Measurements from ENCODE around the gene MBLAC1.

DNA sequence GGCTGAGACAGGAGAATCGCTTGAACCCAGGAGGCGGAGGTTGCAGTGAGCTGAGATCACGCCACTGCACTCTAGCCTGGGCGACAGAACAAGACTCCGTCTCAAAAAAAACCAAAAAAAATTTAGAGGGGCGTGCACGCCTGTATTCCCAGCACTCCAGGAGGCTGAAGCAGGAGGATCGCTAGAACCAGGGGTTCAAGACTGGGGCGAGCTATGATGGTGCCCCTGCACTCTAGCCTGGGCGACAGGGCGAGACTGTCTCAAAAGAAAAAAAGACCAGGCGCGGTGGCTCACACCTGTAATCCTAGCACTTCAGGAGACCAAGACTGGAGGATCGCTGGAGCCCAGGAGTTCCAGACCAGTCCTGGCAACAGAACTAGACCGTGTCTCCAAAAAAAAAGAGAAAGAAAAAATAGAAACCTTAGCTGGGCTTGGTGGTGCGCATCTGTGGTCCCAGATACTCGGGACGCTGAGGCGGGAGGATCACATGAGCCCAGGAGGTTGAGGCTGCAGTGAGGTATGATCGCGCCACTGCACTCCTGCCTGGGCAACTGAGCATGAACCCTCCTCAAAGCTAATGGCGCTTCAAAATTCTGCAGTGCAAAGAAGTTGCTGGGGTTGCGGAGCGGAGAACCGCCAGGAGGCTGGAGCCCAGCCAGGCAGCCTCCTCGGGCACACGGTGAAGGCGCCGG is 382 bp upstream of the MBLAC1 start:
- TF ChIP-seq, protein P1, sequence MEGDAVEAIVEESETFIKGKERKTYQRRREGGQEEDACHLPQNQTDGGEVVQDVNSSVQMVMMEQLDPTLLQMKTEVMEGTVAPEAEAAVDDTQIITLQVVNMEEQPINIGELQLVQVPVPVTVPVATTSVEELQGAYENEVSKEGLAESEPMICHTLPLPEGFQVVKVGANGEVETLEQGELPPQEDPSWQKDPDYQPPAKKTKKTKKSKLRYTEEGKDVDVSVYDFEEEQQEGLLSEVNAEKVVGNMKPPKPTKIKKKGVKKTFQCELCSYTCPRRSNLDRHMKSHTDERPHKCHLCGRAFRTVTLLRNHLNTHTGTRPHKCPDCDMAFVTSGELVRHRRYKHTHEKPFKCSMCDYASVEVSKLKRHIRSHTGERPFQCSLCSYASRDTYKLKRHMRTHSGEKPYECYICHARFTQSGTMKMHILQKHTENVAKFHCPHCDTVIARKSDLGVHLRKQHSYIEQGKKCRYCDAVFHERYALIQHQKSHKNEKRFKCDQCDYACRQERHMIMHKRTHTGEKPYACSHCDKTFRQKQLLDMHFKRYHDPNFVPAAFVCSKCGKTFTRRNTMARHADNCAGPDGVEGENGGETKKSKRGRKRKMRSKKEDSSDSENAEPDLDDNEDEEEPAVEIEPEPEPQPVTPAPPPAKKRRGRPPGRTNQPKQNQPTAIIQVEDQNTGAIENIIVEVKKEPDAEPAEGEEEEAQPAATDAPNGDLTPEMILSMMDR (IDR thresholded peaks at IDR 0.05) = no peak
- TF ChIP-seq POLR2A (IDR thresholded peaks at IDR 0.05) = no peak
